Measurements from ENCODE around the gene TLCD3A. TPM values are rescaled to one million over a fixed set of nuclear protein-coding genes. Genes with fewer than 3 reads are reported as not detected.
"Not testable (repeated sequence)": the region's sequence is repeated elsewhere in the genome, so short reads cannot be mapped to it uniquely, and the experiment has no call there.

Gene TLCD3A
- total RNA-seq, 1 experiment from 2014 or later, result 12.3 TPM

DNA sequence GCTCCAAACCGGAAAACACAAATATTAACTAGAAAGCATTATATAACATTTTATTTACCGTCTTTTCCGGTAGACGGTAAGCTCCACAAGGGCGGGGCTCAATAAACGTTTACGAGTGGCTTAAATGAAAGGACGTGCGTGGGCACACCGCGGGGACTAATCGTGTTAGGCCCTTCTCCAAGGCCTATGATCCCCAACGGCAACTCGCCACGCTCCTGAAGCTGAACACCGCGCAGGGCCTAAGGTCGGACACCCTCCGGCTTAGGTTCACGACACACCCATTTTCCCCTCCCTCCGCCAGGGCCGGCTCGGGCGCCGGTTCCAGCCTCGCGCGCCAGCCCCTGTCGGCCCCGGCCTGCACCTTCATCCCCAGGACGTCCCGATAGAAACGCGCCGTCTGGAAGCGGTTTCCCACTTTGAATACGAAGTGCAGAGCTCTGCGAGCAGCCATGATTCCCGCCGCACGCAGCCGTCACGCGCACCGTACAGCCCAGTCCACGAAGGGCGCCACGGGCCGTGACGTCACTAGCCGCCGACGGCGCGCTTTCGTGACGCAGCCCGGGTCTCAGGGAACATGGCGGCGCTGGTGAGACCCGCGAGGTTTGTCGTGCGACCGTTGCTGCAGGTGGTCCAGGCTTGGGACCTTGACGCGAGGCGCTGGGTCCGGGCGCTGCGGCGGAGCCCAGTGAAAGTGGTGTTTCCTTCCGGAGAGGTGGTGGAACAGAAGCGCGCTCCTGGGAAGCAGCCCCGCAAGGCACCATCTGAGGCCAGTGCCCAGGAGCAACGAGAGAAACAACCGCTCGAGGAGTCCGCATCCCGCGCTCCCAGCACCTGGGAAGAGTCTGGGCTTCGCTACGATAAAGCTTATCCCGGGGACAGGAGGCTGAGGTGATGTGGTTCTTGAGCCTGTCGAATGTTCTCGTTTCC lies 49.7 kb downstream of the TLCD3A start, which contains the start of the genes GLOD4 and MRM3:
GLOD4 (minus strand) TSS at position 476 of the 927 bp plus-strand sequence; CDS start at position 451, 25 bp downstream.
MRM3 (plus strand) TSS at position 549 of the 927 bp plus-strand sequence; CDS start at position 575, 26 bp downstream.
- Histone ChIP-seq H3K4me1 (no peaks in the 10 kb centered on the region), H3K4me3 (peak within 1 kb of the TSS; percentile 77), H3K9me3 (replicated peaks) (no peaks in the 10 kb centered on the region), H3K27ac (peak within 1 kb of the TSS; percentile 58), H3K36me3 (no peaks in the 10 kb centered on the region), H3K27me3 (no peaks in the 10 kb centered on the region)
- DNase-seq, result peak; percentile 81 to 85

DNA sequence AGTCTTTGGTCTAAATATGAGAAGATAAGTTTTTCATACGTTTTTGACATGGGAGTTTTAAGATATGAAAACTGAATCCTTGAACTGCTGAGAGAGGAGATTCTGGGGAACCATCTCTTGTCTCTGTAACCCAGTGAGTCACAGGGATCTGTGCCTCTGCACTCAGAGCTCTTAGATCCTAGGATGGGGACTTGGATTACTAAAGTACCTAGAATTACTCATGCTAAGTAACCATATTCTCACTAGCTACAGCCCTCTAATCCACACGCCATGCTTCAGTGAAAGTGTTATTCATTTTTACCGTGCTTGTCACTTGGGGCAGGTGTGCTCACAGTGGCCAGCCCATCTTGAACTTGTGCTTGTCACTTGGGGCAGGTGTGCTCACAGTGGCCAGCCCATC lies 51.7 kb downstream of the TLCD3A start:
- no peak overlapping the region for H3K4me3 ChIP-seq
- H3K4me1 ChIP-seq, result no peaks in the 10 kb centered on the region
- H3K27me3 ChIP-seq, result no peaks in the 10 kb centered on the region
- H3K27ac ChIP-seq, result no peak overlapping the region
- no peak for DNase-seq
- no peaks in the 10 kb centered on the region for H3K9me3 ChIP-seq (replicated peaks)
- peaks cover 4% of the 10 kb centered on the region for H3K36me3 ChIP-seq

DNA sequence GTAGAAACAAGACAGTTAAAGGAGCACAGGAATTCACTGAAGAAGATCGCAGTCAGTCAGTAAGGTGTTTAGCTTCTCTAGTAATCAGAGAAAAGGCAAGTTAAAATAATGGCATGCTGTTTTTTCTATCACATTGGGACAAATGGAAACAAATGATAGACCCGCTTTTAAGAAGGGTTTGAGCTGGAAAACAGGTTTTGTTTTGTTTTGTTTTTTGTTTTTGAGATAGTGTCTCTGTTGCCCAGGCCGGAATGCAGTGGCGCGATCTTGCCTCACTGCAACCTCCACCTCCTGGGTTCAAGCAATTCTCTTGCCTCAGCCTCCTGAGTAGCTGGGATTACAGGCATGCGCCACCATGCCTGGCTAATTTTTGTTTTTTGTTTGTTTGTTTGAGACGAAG lies 53.5 kb downstream of the TLCD3A start:
- not testable (repeated sequence) for H3K9me3 ChIP-seq (replicated peaks); H3K27ac ChIP-seq; H3K4me1 ChIP-seq; H3K36me3 ChIP-seq; H3K4me3 ChIP-seq; H3K27me3 ChIP-seq; DNase-seq

DNA sequence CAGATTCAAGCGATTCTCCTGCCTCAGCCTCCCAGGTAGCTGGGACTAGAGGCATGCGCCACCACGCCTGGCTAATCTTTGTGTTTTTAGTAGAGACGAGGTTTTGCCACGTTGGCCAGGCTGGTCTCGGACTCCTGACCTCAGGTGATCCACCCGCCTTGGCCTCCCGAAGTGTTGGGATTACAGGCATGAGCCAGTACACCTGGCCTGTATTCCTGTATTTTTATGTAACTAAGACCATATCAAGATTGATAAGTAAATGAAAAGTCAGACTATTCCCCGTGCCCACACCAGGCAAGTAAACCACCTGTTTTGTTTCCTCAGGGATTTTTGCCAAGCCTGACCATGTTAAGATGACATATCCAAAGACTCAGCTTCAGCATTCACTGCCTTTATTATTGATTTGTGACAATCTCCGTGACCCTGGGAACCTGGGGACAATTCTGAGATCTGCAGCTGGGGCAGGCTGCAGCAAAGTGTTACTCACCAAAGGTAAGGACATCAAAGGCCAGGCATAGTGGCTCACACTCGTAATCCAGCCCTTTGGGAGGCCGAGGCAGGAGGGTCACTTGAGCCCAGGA lies 55.3 kb downstream of the TLCD3A start:
- H3K27me3 ChIP-seq, result no peaks in the 10 kb centered on the region
- DNase-seq, result no peak

DNA sequence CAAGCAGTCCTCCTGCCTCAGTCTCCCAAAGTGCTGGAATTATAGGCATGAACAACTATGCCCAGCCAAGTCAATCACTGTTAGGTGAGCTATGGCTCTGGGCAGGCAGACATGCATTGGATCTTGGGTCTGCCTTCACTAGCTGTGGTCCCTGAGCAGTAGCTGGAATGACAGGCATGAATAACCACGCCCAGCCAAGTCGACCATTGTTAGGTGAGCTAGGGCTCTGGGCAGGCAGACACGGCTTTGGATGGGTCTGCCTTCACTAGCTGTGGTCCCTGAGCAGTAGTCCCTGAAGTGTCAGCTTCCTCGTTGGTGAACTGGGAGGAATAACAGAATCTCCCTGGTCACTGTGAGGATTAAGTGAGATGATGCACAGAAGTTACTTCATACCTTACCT lies 56.2 kb downstream of the TLCD3A start:
- no peaks in the 10 kb centered on the region for H3K27me3 ChIP-seq
- no peak overlapping the region for H3K4me3 ChIP-seq
- peaks cover 7% of the 10 kb centered on the region for H3K36me3 ChIP-seq
- H3K9me3 ChIP-seq (replicated peaks), result no peaks in the 10 kb centered on the region
- H3K27ac ChIP-seq, result no peak overlapping the region
- no peaks in the 10 kb centered on the region for H3K4me1 ChIP-seq
- DNase-seq, result no peak

More for the DNA sequence above, 55.3 kb downstream of the TLCD3A start:
- H3K27ac ChIP-seq, result no peak overlapping the region
- H3K4me1 ChIP-seq, result no peaks in the 10 kb centered on the region
- H3K36me3 ChIP-seq, result peaks cover 7% of the 10 kb centered on the region
- H3K4me3 ChIP-seq, result no peak overlapping the region
- H3K9me3 ChIP-seq (replicated peaks), result no peaks in the 10 kb centered on the region

DNA sequence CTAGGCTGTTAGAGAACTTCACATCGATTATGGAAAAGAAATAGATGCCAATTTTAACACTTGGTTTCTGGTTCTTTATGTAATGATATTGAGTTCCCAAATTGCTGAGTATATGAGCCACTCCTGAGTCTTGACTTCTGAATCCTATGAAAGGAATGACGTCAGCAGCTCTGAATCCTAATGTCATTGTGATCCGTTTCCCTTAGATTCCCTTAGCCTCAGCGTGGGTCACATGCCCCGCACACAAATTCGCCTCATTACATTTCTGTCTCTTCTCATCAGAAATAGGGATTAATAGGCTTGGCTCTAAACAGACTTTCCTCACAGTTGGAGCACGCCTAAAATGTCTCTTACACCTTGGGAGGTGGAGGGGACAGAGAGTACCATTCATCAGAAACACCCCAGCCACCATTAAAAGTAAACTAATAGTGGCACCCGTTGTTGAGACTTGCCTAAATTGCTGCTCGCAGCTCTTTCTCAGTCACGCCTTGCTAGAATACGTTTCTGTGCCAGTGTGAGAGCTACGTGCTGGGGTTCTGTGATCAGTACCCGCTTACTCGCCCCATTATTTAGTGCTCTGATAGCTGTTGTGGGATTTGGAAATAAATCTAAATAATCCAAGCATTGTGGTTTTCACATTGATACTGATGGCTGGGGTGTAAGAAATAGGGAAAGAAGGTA lies 56.9 kb downstream of the TLCD3A start:
- H3K36me3 ChIP-seq, result peaks cover 7% of the 10 kb centered on the region
- no peaks in the 10 kb centered on the region for H3K27me3 ChIP-seq
- no peak overlapping the region for H3K27ac ChIP-seq
- H3K4me3 ChIP-seq, result no peak overlapping the region
- no peak for DNase-seq
- H3K4me1 ChIP-seq, result no peaks in the 10 kb centered on the region
- H3K9me3 ChIP-seq (replicated peaks), result no peaks in the 10 kb centered on the region

DNA sequence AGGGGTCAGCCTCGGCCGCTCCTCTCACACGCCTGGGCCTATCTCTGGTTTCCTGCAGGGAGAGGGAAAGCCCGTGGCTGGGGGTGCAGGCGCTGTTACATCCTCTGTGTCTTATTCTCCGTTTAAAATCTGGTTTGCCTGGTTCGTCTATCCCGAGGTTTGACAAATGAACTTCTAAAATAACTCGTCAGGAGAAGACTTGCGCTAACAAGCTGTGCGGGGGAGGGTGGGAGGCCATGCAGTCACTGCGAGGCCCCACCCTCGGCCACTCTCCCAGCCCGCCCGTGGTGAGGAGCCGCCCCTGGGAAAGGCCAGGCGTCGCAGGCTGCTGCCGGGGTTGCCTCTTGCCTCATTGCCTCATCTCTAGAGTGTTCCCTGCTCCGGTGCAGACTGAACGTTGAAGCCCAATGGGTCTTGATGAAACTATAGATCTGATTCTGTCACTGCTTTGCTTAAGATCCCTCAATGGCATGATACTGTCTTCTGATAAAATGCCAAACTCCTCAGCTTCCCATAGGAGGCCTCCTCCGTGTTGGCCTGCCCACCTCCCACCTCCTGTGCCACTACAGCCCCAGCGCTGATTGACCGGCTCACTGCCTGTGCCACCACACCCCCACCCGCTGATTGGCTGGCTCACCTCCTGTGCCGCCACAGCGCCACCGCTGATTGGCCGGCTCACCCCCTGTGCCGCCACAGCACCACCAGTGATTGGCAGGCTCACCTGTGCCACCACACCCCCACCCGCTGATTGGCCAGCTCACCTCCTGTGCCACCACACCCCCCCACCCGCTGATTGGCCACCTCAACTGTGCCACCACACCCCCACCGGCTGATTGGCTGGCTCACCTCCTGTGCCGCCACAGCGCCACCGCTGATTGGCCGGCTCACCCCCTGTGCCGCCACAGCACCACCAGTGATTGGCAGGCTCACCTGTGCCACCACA lies 57.8 kb downstream of the TLCD3A start:
- H3K27me3 ChIP-seq; H3K4me3 ChIP-seq; H3K36me3 ChIP-seq; H3K4me1 ChIP-seq; H3K27ac ChIP-seq; DNase-seq; H3K9me3 ChIP-seq (replicated peaks): not testable (repeated sequence)

DNA sequence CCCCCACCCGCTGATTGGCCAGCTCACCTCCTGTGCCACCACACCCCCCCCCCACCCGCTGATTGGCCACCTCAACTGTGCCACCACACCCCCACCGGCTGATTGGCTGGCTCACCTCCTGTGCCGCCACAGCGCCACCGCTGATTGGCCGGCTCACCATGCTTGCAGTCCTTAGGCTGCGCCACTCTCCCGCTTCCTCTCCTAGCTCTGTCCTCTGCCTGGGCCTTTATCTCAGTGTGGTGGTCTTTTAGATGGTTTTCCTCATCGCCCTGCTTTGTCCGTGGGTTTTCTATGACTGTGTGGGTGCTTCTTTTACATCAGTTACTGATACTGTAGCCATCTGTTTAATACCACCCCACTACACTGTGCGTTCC lies 58.5 kb downstream of the TLCD3A start:
- not testable (repeated sequence) for H3K4me3 ChIP-seq; H3K27me3 ChIP-seq; H3K4me1 ChIP-seq; DNase-seq; H3K9me3 ChIP-seq (replicated peaks); H3K27ac ChIP-seq; H3K36me3 ChIP-seq

DNA sequence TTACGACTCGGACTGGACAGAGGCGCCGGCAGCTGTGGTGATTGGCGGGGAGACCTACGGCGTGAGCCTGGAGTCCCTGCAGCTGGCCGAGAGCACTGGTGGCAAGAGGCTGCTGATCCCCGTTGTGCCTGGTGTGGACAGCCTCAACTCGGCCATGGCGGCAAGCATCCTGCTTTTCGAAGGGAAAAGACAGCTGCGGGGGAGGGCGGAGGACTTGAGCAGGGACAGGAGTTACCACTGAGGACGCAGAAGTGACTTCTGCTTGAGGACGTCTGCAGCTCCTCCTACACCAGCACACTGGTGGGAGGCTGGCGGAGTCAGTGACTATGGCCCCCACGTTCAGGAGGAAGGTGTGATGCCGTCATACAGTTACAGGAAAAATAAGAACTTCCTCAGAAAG lies 59.4 kb downstream of the TLCD3A start:
- H3K4me3 ChIP-seq, result no peak overlapping the region
- no peaks in the 10 kb centered on the region for H3K9me3 ChIP-seq (replicated peaks)
- peaks cover 7% of the 10 kb centered on the region for H3K36me3 ChIP-seq
- H3K27ac ChIP-seq, result no peak overlapping the region
- no peaks in the 10 kb centered on the region for H3K4me1 ChIP-seq
- H3K27me3 ChIP-seq, result no peaks in the 10 kb centered on the region
- no peak for DNase-seq

DNA sequence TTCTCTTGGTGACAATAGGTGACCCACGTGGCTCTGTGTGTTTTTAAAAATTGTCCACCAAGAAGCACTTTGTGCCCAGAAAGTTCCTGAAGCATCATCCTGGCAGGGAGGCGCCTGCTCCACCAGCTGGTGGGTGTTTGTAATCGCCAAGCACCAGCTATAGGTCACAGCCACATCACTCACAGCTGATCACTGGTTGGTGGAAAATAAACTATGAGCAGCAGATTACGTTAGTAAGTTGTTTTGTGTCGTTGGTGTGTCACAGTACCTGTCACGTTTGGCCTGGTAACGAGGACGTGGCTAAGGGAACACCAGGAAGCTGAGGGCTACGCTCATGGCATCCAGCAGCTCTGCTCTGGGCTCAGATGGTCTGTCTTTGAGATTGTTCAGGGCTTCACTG lies 59.9 kb downstream of the TLCD3A start:
- Histone ChIP-seq H3K27ac (no peak overlapping the region), H3K4me1 (no peaks in the 10 kb centered on the region), H3K36me3 (peaks cover 7% of the 10 kb centered on the region), H3K27me3 (no peaks in the 10 kb centered on the region), H3K4me3 (no peak overlapping the region), H3K9me3 (replicated peaks) (no peaks in the 10 kb centered on the region)
- no peak for DNase-seq

Other genes starting within 250 kb of the TLCD3A start
- gene VPS53, start 17.8 kb upstream of the TLCD3A start, total RNA-seq (2014; rRNA removed; shearing (Covaris generic)), result 10.4 and 13.2 TPM in 2 replicates
- gene GEMIN4, start 19.7 kb downstream of the TLCD3A start, total RNA-seq (2014; rRNA removed; shearing (Covaris generic)), result 19.7 and 20.3 TPM in 2 replicates
- 34.6 and 45.0 TPM in 2 replicates for gene GLOD4, start 49.7 kb downstream of the TLCD3A start, total RNA-seq (2014; rRNA removed; shearing (Covaris generic))
- 12.4 and 16.0 TPM in 2 replicates for gene MRM3, start 49.8 kb downstream of the TLCD3A start, total RNA-seq (2014; rRNA removed; shearing (Covaris generic))
- gene NXN, start 247.2 kb downstream of the TLCD3A start, total RNA-seq (2014; rRNA removed; shearing (Covaris generic)), result 32.8 and 35.2 TPM in 2 replicates